ENCODE results near the gene SPIB. TPM values are rescaled to one million over a fixed set of nuclear protein-coding genes. Genes with fewer than 3 reads are reported as not detected.
A peak's percentile ranks its signal among the peaks of the same experiment; 100 is the strongest.

SPIB gene
- total and polyA plus RNA-seq, 2 of the 4 experiments (the other 2 are of a cell fraction): not detected

- no peak overlapping the region for H4K8ac ChIP-seq (ENCODE audit: low read depth in 2 of 2, low read length in 2 of 2)
- no peak overlapping the region for H2AK5ac ChIP-seq (ENCODE audit: low read depth, low read length)
- H3K4me2 ChIP-seq (ENCODE audit: low read depth, low read length): no peak overlapping the region
- H2AK9ac ChIP-seq (replicated peaks; ENCODE audit: low read depth, low read length, poor library complexity): no peak overlapping the region
- no peak overlapping the region for H3K56ac ChIP-seq (ENCODE audit: extremely low read depth, insufficient read depth, low read length)
- no peak overlapping the region for H3K4me3 ChIP-seq (ENCODE audit: insufficient read depth, low read depth, low read length)
- no peak overlapping the region for H4K5ac ChIP-seq (ENCODE audit: low read depth, low read length)
- H3K4ac ChIP-seq (ENCODE audit: low read depth, low read length): no peak overlapping the region
- no peak overlapping the region for H3K23ac ChIP-seq (ENCODE audit: low read depth, low read length)
- no peak overlapping the region for H2BK5ac ChIP-seq (ENCODE audit: low read depth, low read length, poor library complexity, severe bottlenecking)
- no peak overlapping the region for H2BK20ac ChIP-seq (ENCODE audit: low read depth, low read length)
- H3K36me3 ChIP-seq (ENCODE audit: control insufficient read depth, insufficient read depth, low read length): no peaks in the 10 kb centered on the region
- in situ Hi-C loops (cut with MboI; ENCODE audit: low sequenced_read_pairs): loop anchor here (5.0 kb wide), 1 partner anchor 92 kb away; the partner anchor contains the start of gene NAPSA
- H3K18ac ChIP-seq (ENCODE audit: low read depth, low read length): no peak overlapping the region
- intact Hi-C loops (cut with micrococcal nuclease): no loop called here
- TF ChIP-seq NFE2L2 (IDR thresholded peaks at IDR 0.05; ENCODE audit: low read depth, low read length) (no peak), CTCF (conservative IDR thresholded peaks at IDR 0.05; ENCODE audit: low read depth, low read length) (no peak), USF2 (IDR thresholded peaks at IDR 0.05; ENCODE audit: low read depth, low read length) (no peak), BHLHE40 (IDR thresholded peaks at IDR 0.05; ENCODE audit: low read depth, low read length) (no peak), SMC3 (IDR thresholded peaks at IDR 0.05; ENCODE audit: low read depth, low read length) (no peak), RAD21 (IDR thresholded peaks at IDR 0.05; ENCODE audit: low read length) (no peak), RFX5 (IDR thresholded peaks at IDR 0.05; ENCODE audit: low read depth, low read length) (no peak), MXI1 (IDR thresholded peaks at IDR 0.05; ENCODE audit: borderline replicate concordance, low read depth, low read length) (no peak), POLR2A (IDR thresholded peaks at IDR 0.05; ENCODE audit: low read depth, low read length) (no peak), MAZ (IDR thresholded peaks at IDR 0.05; ENCODE audit: borderline replicate concordance, low read depth, low read length) (no peak), ELK1 (IDR thresholded peaks at IDR 0.05; ENCODE audit: borderline replicate concordance, low read depth, low read length) (no peak), MAFK (IDR thresholded peaks at IDR 0.05; ENCODE audit: low read depth, low read length) (no peak), CEBPB (IDR thresholded peaks at IDR 0.05; ENCODE audit: low read depth, low read length) (no peak), CHD1 (IDR thresholded peaks at IDR 0.05; ENCODE audit: low read depth, low read length) (no peak), FOS (IDR thresholded peaks at IDR 0.05; ENCODE audit: low read depth, low read length) (no peak)
- H3K79me1 ChIP-seq (ENCODE audit: low read depth in 1 of 2, low read length in 2 of 2): no peaks in the 10 kb centered on the region
- H4K20me1 ChIP-seq (ENCODE audit: insufficient read depth, low read length): no peaks in the 10 kb centered on the region
- H2BK120ac ChIP-seq (ENCODE audit: low read depth, low read length): no peak overlapping the region
- H4K91ac ChIP-seq (ENCODE audit: insufficient read depth, low read depth, low read length): no peak overlapping the region
- no peak for ATAC-seq (ENCODE audit: low read depth)
- H3K9ac ChIP-seq (ENCODE audit: low read depth, low read length): no peak overlapping the region
- H3K27me3 ChIP-seq (ENCODE audit: control insufficient read depth, insufficient read depth, low read length): peaks cover 12% of the 10 kb centered on the region; the same call in 1 of the 2 replicates
- H2BK15ac ChIP-seq (ENCODE audit: low read depth, low read length): no peak overlapping the region
- WGBS, 2 experiments (ENCODE audit: extremely low coverage in 2 of 2, insufficient read length in 1 of 2): no CpG with 5 or more reads among the region's 1 CpG
- no peaks in the 10 kb centered on the region for H3K9me3 ChIP-seq (ENCODE audit: control insufficient read depth, insufficient read depth, low read length)
- no peak overlapping the region for H3K14ac ChIP-seq (replicated peaks; ENCODE audit: low read depth, low read length)
- H3K27ac ChIP-seq (ENCODE audit: insufficient read depth, low read length): no peak overlapping the region
- POLR2A ChIA-PET (ENCODE audit: unreplicated experiment): no interaction called here
- CTCF ChIA-PET: interaction anchor here (2.3 kb wide), 1 partner anchor 91 kb away, joined by 8 read pairs; no protein-coding TSS in a partner anchor
- DNase-seq: no peak
- no peaks in the 10 kb centered on the region for H3K4me1 ChIP-seq (ENCODE audit: control insufficient read depth, insufficient read depth, low read length)
- peak overlapping the region; percentile 77 for H2AFZ ChIP-seq (replicated peaks; ENCODE audit: low read length, poor library complexity)
- H3K9me1 ChIP-seq (ENCODE audit: insufficient read depth, low read length): no peaks in the 10 kb centered on the region
- dilution Hi-C loops (cut with HindIII; ENCODE audit: low sequenced_read_pairs, unreplicated experiment): no loop called here
- BruUV-seq (replicated peaks): no TSS peak
Measured at GRCh38 chr19:50459638-50460037, 40.9 kb downstream of the SPIB start.
